ENCODE data around the gene MT1M.

The MT1M gene

DNA sequence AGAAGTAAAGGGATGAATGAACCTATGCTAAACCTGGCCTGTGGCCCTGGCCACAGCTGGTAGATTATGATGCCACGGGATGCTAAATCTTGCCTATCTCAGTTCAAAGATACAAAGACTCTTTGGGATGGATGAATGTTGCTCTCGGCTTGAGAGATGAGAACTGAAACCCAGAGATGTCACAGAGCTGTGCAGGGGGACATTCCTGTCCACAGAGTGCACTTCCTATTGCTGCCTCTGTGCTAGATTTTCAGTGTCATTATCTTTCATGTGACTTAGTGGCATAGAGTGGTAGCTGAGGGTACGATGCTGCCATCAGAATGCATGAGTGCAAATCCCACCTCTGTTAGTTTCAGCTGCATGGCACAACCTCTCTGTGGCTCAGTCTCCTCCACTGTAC lies 2.3 kb upstream of the MT1M start:
- no peak overlapping the region for H3K9ac ChIP-seq (ENCODE audit: low read length)
- no peaks in the 10 kb centered on the region for H3K9me3 ChIP-seq (ENCODE audit: control insufficient read depth, insufficient read depth, low read depth, low read length)
- H3K27me3 ChIP-seq (ENCODE audit: control insufficient read depth, insufficient read depth, low read length) = peaks cover 95% of the 10 kb centered on the region
- no peak overlapping the region for H3K27ac ChIP-seq (ENCODE audit: low read depth, low read length)
- H3K4me3 ChIP-seq (ENCODE audit: low read depth, low read length) = no peak overlapping the region
- H3K36me3 ChIP-seq (ENCODE audit: control insufficient read depth, insufficient read depth, low read length) = no peaks in the 10 kb centered on the region
- H3K4me1 ChIP-seq (ENCODE audit: control insufficient read depth, insufficient read depth, low read length) = peaks cover 23% of the 10 kb centered on the region

DNA sequence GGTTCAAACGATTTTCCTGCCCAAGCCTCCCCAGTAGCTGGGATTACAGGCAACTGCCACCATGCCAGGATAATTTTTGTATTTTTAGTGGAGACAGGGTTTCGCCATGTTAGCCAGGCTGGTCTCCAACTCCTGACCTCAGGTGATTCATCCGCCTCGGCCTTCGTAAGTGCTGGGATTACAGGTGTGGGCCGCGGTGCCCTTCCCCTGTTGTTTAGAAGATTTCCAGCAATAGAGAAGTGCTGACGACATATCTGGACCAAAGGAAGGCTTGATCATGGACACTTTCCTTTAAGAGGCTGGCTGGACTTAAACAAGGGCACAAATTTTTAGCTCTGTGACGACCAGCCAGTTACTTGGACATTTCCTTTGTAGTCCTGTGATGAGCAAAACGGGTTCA lies 1.3 kb upstream of the MT1M start:
- Histone ChIP-seq H3K36me3 (ENCODE audit: control insufficient read depth, insufficient read depth, low read length) (no peaks in the 10 kb centered on the region), H3K27me3 (ENCODE audit: control insufficient read depth, insufficient read depth, low read length) (peaks cover 95% of the 10 kb centered on the region), H3K27ac (ENCODE audit: low read depth, low read length) (no peak overlapping the region), H3K9me3 (ENCODE audit: control insufficient read depth, insufficient read depth, low read depth, low read length) (no peaks in the 10 kb centered on the region), H3K4me3 (ENCODE audit: low read depth, low read length) (no peak overlapping the region), H3K9ac (ENCODE audit: low read length) (no peak overlapping the region), H3K4me1 (ENCODE audit: control insufficient read depth, insufficient read depth, low read length) (peaks cover 25% of the 10 kb centered on the region)

DNA sequence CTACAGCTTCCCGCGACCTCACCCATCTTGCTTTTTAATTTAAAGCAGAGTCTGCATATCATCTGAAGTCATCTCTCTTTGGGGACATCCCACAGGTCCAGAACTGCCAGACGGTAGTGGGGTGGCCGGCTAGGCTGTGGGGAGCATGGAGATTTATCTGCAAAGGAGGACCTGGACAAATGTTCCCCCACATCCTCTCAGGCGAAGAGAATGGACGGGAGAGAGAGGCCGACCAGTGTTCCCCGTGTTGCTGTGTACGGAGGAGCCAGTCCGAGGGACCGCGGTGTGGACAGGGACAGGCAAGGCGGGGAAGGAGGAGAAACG lies 665 bp upstream of the MT1M start:
- H3K9ac ChIP-seq (ENCODE audit: low read length) = no peak overlapping the region
- peak overlapping the region; percentile 60 for H3K4me3 ChIP-seq (ENCODE audit: low read depth, low read length)
- no peak overlapping the region for H3K27ac ChIP-seq (ENCODE audit: low read depth, low read length)
- H3K4me1 ChIP-seq (ENCODE audit: control insufficient read depth, insufficient read depth, low read length) = peaks cover 20% of the 10 kb centered on the region
- H3K9me3 ChIP-seq (ENCODE audit: control insufficient read depth, insufficient read depth, low read depth, low read length) = no peaks in the 10 kb centered on the region
- H3K36me3 ChIP-seq (ENCODE audit: control insufficient read depth, insufficient read depth, low read length) = no peaks in the 10 kb centered on the region
- peaks cover 95% of the 10 kb centered on the region for H3K27me3 ChIP-seq (ENCODE audit: control insufficient read depth, insufficient read depth, low read length)

DNA sequence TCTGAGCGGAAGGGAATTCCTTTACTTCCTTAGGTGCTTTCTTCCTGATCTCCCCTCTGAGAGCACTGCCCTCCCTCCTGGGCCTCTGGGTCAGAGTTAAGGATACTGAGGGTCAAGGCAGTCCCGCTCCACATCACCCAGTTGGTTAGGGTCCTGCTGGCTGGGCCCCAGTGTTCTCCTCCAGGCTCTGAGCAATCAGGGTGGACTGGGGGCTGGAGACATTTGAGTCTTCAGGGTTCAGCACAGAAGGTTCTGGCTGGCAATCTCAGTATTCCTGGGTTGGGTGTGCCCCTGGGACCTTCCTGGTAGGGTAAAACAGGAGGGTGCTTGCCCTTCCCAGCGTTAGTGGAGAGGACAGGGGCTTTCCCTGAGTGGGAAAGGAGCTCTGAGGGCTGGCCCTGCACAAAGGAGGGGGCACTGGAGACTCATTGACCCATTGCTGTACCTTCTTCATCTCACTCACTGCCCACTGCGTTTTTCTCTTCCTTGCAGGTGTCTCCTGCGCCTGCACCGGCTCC lies 448 bp downstream of the MT1M start:
- Histone ChIP-seq H3K27me3 (ENCODE audit: control insufficient read depth, insufficient read depth, low read length) (peaks cover 98% of the 10 kb centered on the region), H3K9me3 (ENCODE audit: control insufficient read depth, insufficient read depth, low read depth, low read length) (no peaks in the 10 kb centered on the region), H3K27ac (ENCODE audit: low read depth, low read length) (no peak overlapping the region), H3K4me3 (ENCODE audit: low read depth, low read length) (peak overlapping the region; percentile 60), H3K36me3 (ENCODE audit: control insufficient read depth, insufficient read depth, low read length) (no peaks in the 10 kb centered on the region), H3K9ac (ENCODE audit: low read length) (peak overlapping the region; percentile 73), H3K4me1 (ENCODE audit: control insufficient read depth, insufficient read depth, low read length) (peaks cover 14% of the 10 kb centered on the region; the same call in 1 of the 2 replicates)

DNA sequence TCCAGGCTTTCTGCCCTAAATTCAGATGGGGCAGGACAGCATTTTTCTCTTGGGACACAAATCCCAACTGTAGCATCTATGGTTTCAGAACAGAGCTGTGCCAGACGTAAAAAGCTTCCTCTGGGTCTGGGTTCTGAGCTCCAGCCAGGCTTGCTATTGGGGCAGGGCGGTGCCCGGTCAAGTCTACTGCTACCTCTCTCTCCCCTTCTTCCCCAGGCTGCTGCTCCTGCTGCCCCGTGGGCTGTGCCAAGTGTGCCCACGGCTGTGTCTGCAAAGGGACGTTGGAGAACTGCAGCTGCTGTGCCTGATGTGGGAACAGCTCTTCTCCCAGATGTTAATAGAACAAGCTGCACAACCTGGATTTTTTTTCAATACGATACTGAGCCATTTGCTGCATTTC lies 1.1 kb downstream of the MT1M start:
- no peaks in the 10 kb centered on the region for H3K9me3 ChIP-seq (ENCODE audit: control insufficient read depth, insufficient read depth, low read depth, low read length)
- H3K36me3 ChIP-seq (ENCODE audit: control insufficient read depth, insufficient read depth, low read length) = no peaks in the 10 kb centered on the region
- peaks cover 100% of the 10 kb centered on the region for H3K27me3 ChIP-seq (ENCODE audit: control insufficient read depth, insufficient read depth, low read length)

DNA sequence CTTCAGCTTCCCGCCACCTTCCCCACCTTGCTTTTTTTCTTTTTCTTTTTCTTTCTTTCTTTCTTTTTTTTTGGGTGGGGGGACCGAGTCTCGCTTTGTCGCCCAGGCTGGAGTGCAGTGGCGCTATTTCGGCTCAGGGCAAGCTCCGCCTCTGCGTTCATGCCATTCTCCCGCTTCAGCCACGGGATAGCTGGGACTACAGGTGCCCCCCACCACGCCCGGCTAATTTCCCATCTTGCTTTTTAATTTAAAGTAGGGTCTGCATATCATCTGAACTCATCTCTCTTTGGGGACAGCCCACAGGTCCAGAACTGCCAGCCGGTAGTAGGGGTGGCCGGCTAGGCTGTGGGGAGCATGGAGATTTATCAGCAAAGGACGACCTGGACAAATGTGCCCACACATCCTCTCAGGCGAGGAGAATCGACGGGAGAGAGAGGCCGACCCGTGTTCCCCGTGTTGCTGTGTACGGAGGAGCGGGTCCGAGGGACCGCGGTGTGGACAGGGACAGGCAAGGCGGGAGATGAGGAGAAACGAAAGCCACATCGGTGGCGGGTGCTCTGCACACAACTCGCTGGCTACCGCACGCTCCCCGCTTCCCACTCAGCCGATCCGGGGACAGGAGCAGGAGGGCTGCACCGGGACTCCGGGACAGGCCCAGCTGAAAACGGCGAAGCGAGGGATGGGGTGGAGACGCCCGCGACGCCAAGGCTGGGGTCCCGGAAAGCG lies 2.4 kb downstream of the MT1M start:
- peak overlapping the region; percentile 55 for H3K4me3 ChIP-seq (ENCODE audit: low read depth, low read length)
- no peaks in the 10 kb centered on the region for H3K9me3 ChIP-seq (ENCODE audit: control insufficient read depth, insufficient read depth, low read depth, low read length)
- H3K27ac ChIP-seq (ENCODE audit: low read depth, low read length) = no peak overlapping the region
- H3K9ac ChIP-seq (ENCODE audit: low read length) = peak overlapping the region; percentile 45
- H3K36me3 ChIP-seq (ENCODE audit: control insufficient read depth, insufficient read depth, low read length) = no peaks in the 10 kb centered on the region
- peaks cover 100% of the 10 kb centered on the region for H3K27me3 ChIP-seq (ENCODE audit: control insufficient read depth, insufficient read depth, low read length)
- peaks cover 19% of the 10 kb centered on the region for H3K4me1 ChIP-seq (ENCODE audit: control insufficient read depth, insufficient read depth, low read length)

More for the DNA sequence above, 1.1 kb downstream of the MT1M start:
- Histone ChIP-seq H3K4me3 (ENCODE audit: low read depth, low read length) (no peak overlapping the region), H3K4me1 (ENCODE audit: control insufficient read depth, insufficient read depth, low read length) (peaks cover 15% of the 10 kb centered on the region), H3K27ac (ENCODE audit: low read depth, low read length) (no peak overlapping the region), H3K9ac (ENCODE audit: low read length) (no peak overlapping the region)

DNA sequence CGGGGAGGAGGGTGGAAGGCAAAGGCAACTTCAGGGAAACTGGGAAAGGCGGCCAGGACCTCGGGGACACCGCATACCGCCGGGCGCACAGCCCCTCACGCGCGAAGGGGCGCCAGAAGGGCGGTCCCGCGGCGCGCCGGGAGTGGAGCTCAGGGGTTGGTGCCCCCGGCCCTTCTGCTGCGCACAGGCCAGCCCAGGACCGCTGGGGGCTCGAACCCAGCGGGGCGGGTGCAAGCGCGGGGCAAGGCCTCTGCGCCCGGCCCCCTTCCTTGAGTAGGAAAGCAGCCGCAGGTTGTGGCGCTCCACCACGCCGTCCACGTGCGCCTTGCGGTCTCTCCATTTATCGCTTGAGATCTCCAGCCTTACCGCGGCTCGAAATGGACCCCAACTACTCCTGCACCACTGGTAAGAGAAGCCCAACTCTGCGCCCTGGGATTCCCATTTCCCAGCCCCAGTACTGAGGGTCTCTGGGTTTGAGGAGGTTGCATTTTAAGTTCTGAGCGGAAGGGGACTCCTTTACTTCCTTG lies 3.0 kb downstream of the MT1M start:
- Histone ChIP-seq H3K4me1 (ENCODE audit: control insufficient read depth, insufficient read depth, low read length) (peaks cover 19% of the 10 kb centered on the region), H3K36me3 (ENCODE audit: control insufficient read depth, insufficient read depth, low read length) (no peaks in the 10 kb centered on the region), H3K27ac (ENCODE audit: low read depth, low read length) (no peak overlapping the region), H3K27me3 (ENCODE audit: control insufficient read depth, insufficient read depth, low read length) (peaks cover 100% of the 10 kb centered on the region), H3K9me3 (ENCODE audit: control insufficient read depth, insufficient read depth, low read depth, low read length) (no peaks in the 10 kb centered on the region), H3K4me3 (ENCODE audit: low read depth, low read length) (peak overlapping the region; percentile 55), H3K9ac (ENCODE audit: low read length) (peak overlapping the region; percentile 45)

DNA sequence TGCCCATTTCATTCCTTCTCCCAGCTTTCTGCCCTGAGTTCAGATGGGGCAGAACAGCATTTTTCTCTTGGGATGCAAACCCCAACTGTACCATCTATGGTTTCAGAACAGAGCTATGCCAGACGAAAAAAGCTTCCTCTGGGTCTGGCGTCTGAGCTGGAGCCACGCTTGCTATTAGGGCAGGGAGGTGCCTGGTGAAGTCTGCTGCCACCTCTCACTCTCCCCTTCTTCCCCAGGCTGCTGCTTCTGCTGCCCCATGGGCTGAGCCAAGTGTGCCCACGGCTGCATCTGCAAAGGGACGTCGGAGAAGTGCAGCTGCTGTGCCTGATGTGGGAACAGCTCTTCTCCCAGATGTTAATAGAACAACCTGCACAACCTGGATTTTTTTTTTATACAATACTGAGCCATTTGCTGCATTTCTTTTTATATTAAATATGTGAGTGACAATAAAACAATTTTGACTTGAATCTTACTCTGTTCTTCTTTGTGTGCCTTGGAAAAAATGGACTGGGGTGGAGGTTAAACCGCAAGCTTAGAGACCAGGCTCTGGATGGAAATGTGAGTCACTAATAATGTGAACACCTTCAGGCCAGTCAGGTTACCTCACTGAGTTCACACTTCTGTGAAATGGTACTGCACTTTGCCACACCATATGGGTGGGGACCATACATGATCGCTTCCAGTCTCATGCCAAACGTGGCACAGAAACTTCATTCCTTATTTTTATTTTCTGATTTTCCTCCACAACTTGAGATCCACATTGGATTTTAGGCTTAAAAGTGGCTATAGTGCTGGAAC lies 4.4 kb downstream of the MT1M start:
- no peak overlapping the region for H3K4me3 ChIP-seq (ENCODE audit: low read depth, low read length)
- no peaks in the 10 kb centered on the region for H3K36me3 ChIP-seq (ENCODE audit: control insufficient read depth, insufficient read depth, low read length)
- H3K27ac ChIP-seq (ENCODE audit: low read depth, low read length) = no peak overlapping the region
- H3K4me1 ChIP-seq (ENCODE audit: control insufficient read depth, insufficient read depth, low read length) = peaks cover 19% of the 10 kb centered on the region
- H3K9me3 ChIP-seq (ENCODE audit: control insufficient read depth, insufficient read depth, low read depth, low read length) = no peaks in the 10 kb centered on the region
- no peak overlapping the region for H3K9ac ChIP-seq (ENCODE audit: low read length)
- H3K27me3 ChIP-seq (ENCODE audit: control insufficient read depth, insufficient read depth, low read length) = peaks cover 100% of the 10 kb centered on the region

DNA sequence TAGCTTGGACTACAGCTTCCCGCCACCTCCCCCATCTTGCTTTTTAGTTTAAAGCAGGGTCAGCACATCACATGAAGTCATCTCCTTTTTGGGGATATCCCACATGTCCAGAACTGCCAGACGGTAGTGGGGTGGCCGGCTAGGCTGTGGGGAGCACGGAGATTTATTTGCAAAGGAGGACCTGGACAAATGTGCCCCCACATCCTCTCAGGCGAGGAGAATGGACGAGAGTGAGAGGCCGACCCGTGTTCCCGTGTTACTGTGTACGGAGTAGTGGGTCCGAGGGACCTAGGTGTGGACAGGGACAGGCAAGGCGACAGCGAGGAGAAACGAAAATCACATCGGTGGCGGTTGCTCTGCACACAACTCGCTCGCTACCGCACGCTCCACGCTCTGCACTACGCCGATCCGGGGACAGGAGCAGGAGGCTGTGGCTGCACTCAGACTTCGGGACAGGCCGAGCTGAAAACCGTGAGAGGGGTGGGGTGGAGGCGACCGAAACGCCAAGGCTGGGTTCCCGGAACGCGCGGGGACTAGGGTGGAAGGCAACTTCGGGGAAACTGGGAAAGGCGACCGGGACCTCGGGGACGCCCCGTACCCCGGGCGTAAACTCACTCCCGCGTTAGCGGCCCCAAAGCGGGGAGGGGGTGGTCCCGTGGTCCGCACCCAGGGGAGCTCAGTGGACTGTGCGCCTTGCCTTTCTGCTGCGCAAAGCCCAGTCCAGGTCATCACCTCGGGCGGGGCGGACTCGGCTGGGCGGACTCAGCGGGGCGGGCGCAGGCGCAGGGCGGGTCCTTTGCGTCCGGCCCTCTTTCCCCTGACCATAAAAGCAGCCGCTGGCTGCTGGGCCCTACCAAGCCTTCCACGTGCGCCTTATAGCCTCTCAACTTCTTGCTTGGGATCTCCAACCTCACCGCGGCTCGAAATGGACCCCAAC lies 5.6 kb downstream of the MT1M start, which contains the start of gene MT1A:
MT1A (plus strand) TSS at position 853 of the 937 bp plus-strand sequence; CDS start at position 926, 73 bp downstream.
- Histone ChIP-seq H3K4me3 (ENCODE audit: low read depth, low read length) (peak within 1 kb of the TSS; percentile 59), H3K9ac (ENCODE audit: low read length) (no peak within 1 kb of the TSS), H3K36me3 (ENCODE audit: control insufficient read depth, insufficient read depth, low read length) (no peaks in the 10 kb centered on the region), H3K9me3 (ENCODE audit: control insufficient read depth, insufficient read depth, low read depth, low read length) (no peaks in the 10 kb centered on the region), H3K27ac (ENCODE audit: low read depth, low read length) (no peak within 1 kb of the TSS), H3K4me1 (ENCODE audit: control insufficient read depth, insufficient read depth, low read length) (peaks cover 18% of the 10 kb centered on the region), H3K27me3 (ENCODE audit: control insufficient read depth, insufficient read depth, low read length) (peaks cover 100% of the 10 kb centered on the region)

DNA sequence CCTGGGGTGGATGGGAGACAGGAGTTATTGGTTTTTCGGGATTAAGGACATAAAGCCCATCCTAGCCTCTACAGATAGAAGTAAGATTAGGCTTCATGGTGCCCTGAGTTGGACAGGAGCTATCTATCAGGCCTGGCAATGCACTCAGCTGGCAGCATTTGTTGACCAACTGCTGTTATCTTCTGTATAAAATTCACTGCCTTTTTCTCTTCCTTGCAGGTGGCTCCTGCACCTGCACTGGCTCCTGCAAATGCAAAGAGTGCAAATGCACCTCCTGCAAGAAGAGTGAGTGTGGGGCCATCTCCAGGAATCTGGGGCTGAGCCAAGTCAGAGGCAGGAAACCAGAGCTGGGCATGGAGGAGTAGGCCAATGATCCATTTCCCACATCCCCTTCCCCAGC lies 6.6 kb downstream of the MT1M start:
- Histone ChIP-seq H3K4me3 (ENCODE audit: low read depth, low read length) (no peak overlapping the region), H3K27ac (ENCODE audit: low read depth, low read length) (no peak overlapping the region), H3K36me3 (ENCODE audit: control insufficient read depth, insufficient read depth, low read length) (no peaks in the 10 kb centered on the region), H3K27me3 (ENCODE audit: control insufficient read depth, insufficient read depth, low read length) (peaks cover 100% of the 10 kb centered on the region), H3K4me1 (ENCODE audit: control insufficient read depth, insufficient read depth, low read length) (peaks cover 23% of the 10 kb centered on the region), H3K9ac (ENCODE audit: low read length) (no peak overlapping the region), H3K9me3 (ENCODE audit: control insufficient read depth, insufficient read depth, low read depth, low read length) (no peaks in the 10 kb centered on the region)

Data from HUES6 (cell line).